Measurements from ENCODE around the gene GULP1. TPM values are rescaled to one million over a fixed set of nuclear protein-coding genes. Genes with fewer than 3 reads are reported as not detected.

GULP1 gene
- total RNA-seq, 1 experiment from 2014 or later: 140 TPM

- H2AFZ ChIP-seq (ENCODE audit: low read length): no peak overlapping the region
- no peak overlapping the region for H3K14ac ChIP-seq (ENCODE audit: insufficient read depth, low read length)
- H2BK5ac ChIP-seq (ENCODE audit: insufficient read length, low read length): no peak overlapping the region
- peak overlapping the region; percentile 9 to 56 (median 24); a peak in 3 of 7 replicates for H3K27ac Mint-ChIP-seq
- no peak overlapping the region for H2BK20ac ChIP-seq (ENCODE audit: low read depth, low read length, poor library complexity, severe bottlenecking)
- H3T11ph ChIP-seq (ENCODE audit: low read length): no peak overlapping the region
- H3K9me3 Mint-ChIP-seq: no peaks in the 10 kb centered on the region
- no peaks in the 10 kb centered on the region for H3K27me3 Mint-ChIP-seq (ENCODE audit: low read depth)
- H3K4ac ChIP-seq (ENCODE audit: low read depth, low read length): no peak overlapping the region
- H3K9me3 ChIP-seq (ENCODE audit: control insufficient read depth, low read depth, low read length): no peaks in the 10 kb centered on the region
- no CpG with 5 or more reads among the region's 3 CpGs for WGBS (ENCODE audit: extremely low coverage, insufficient read length, low lambda C conversion rate)
- no peak overlapping the region for H2AK5ac ChIP-seq (ENCODE audit: insufficient read length, low read length)
- H3K56ac ChIP-seq (ENCODE audit: insufficient read length, low read depth, low read length): no peak overlapping the region
- no peak overlapping the region for H3K9ac ChIP-seq (ENCODE audit: extremely low read depth, insufficient read length, low read length)
- H3K27me3 ChIP-seq (ENCODE audit: insufficient read depth, low read length): no peaks in the 10 kb centered on the region
- H3K36me3 Mint-ChIP-seq (ENCODE audit: insufficient read depth in 1 of 3, low read depth in 3 of 3): peaks cover 0 to 5% (median 0%) of the 10 kb centered on the region in 3 experiments; a peak in 3 of 7 replicates
- H2BK12ac ChIP-seq (ENCODE audit: insufficient read length, low read depth, low read length): no peak overlapping the region
- H3K27ac ChIP-seq (ENCODE audit: insufficient read length, low read depth, low read length): no peak overlapping the region
- no peak overlapping the region for H2BK15ac ChIP-seq (ENCODE audit: low read depth, low read length)
- no peak overlapping the region for H3K4me2 ChIP-seq (ENCODE audit: insufficient read depth, insufficient read length, low read length)
- TF ChIP-seq CTCF (conservative IDR thresholded peaks at IDR 0.05): peak; percentile 76
- H4K5ac ChIP-seq (ENCODE audit: insufficient read length, low read depth, low read length): no peak overlapping the region
- H3K4me3 Mint-ChIP-seq: no peak overlapping the region
- no peak for DNase-seq
- peaks cover 11% of the 10 kb centered on the region for H3K4me1 ChIP-seq (ENCODE audit: insufficient read depth, low read length)
- H3K4me1 Mint-ChIP-seq: peaks cover 41 to 47% of the 10 kb centered on the region in 2 experiments
- H3K23me2 ChIP-seq (ENCODE audit: insufficient read length, low read depth, low read length, poor library complexity, severe bottlenecking): no peaks in the 10 kb centered on the region
- no peak overlapping the region for H2BK120ac ChIP-seq (ENCODE audit: low read depth, low read length, poor library complexity, severe bottlenecking)
- peaks cover 28% of the 10 kb centered on the region for H3K79me2 ChIP-seq (ENCODE audit: insufficient read depth, low read length)
- H4K8ac ChIP-seq (replicated peaks; ENCODE audit: insufficient read length, low read depth, low read length): no peak overlapping the region
- H4K20me1 ChIP-seq (ENCODE audit: control insufficient read depth, insufficient read depth, insufficient read length): no peaks in the 10 kb centered on the region
- no peak overlapping the region for H4K91ac ChIP-seq (ENCODE audit: insufficient read length, low read depth, low read length)
- peaks cover 10% of the 10 kb centered on the region for H3K79me1 ChIP-seq (ENCODE audit: insufficient read depth, low read depth, low read length, poor library complexity, severe bottlenecking)
- no peak overlapping the region for H3K18ac ChIP-seq (ENCODE audit: insufficient read length, low read depth, low read length)
- no peak overlapping the region for H3K23ac ChIP-seq (ENCODE audit: insufficient read length, low read depth, low read length)
Observed at GRCh38 chr2:188369365-188369764, 77.7 kb downstream of the GULP1 start.
